Prostate gland (tissue), 2 donors: ENCODE measurements around the gene GGT7. TPM values are rescaled to one million over a fixed set of nuclear protein-coding genes. Genes with fewer than 3 reads are reported as not detected.

Experiments used
- DNase-seq: peaks from one replicate; pipeline ENCODE4 v3.0.0-alpha.2; 2019; ENCODE audit warnings: low spot score
- H3K27ac ChIP-seq, 2 donors: fragments of 200-600 bp; sonication (generic); 2 replicates each; pipeline ENCODE4 v1.5.1; 2017 to 2019
- H3K27me3 ChIP-seq: fragments of 200-600 bp; sonication (generic); replicated peaks from 2 replicates; pipeline ENCODE4 v1.5.1; 2019; ENCODE audit not compliant: insufficient read depth
- H3K36me3 ChIP-seq, 2 donors: fragments of 200-600 bp; sonication (generic); 1 replicate in 1 of 2; 2 replicates in 1 of 2; pipeline versions ENCODE4 v1.5.1 to v1.8.1; 2017 to 2019
- H3K4me1 ChIP-seq: fragments of 200-600 bp; sonication (generic); replicated peaks from 2 replicates; pipeline ENCODE4 v1.5.1; 2019
- H3K4me3 ChIP-seq, 2 donors: fragments of 200-600 bp; sonication (generic); 2 replicates each; pipeline ENCODE4 v1.5.1; 2017 to 2019
- H3K9me3 ChIP-seq: fragments of 200-600 bp; sonication (generic); 2 replicates; pipeline ENCODE4 v1.5.1; 2017
- CTCF ChIP-seq, 4 experiments: fragments of 200-600 bp in 2 of 4; fragments of 450-650 bp in 2 of 4; sonication (generic) in 2 of 4; IDR thresholded peaks; 1 replicate in 3 of 4; 2 replicates in 1 of 4; pipeline ENCODE4 v1.5.1; 2016 to 2019; ENCODE audit warnings: antibody characterized with exemption in 4 of 4, mild to moderate bottlenecking in 2 of 4, moderate library complexity in 2 of 4
- POLR2A ChIP-seq: fragments of 450-650 bp; IDR thresholded peaks from one replicate; pipeline ENCODE4 v1.6.1; 2016; ENCODE audit warnings: antibody characterized with exemption, mild to moderate bottlenecking
- POLR2AphosphoS5 ChIP-seq: sonication (generic); formaldehyde crosslinking; IDR thresholded peaks from one replicate; pipeline ENCODE4 v1.6.1; 2017; ENCODE audit warnings: antibody characterized with exemption
- WGBS: methylation state at CpG from one replicate; pipeline ENCODE4 v1.1.5; 2018; 5-methylcytosine and 5-hydroxymethylcytosine counted together
- intact Hi-C: fragments of 100-400 bp; cut with DNase I; formaldehyde crosslinking; loops from one replicate; pipeline ENCODE4 v1.14.2; 2022
- total RNA-seq, 2 donors: library from RNA; depleted of rRNA; stranded (reverse); fragments of >200 nt; gene quantifications; one replicate each; pipeline ENCODE4 v1.1.0, GENCODE V29; 2016

Gene GGT7
- total RNA-seq, 2 donors from 2014 or later, result 22.0 to 28.3 TPM

GRCh38 chr20:34806255-34806654, 66.4 kb downstream of the GGT7 start:
- no peak for TF ChIP-seq POLR2A
- TF ChIP-seq CTCF (IDR thresholded peaks at IDR 0.05), result no peak
- no peak for TF ChIP-seq POLR2AphosphoS5
- H3K36me3 ChIP-seq, result no peaks in the 10 kb centered on the region
- no peak overlapping the region for H3K4me3 ChIP-seq

GRCh38 chr20:34798871-34799270, 73.8 kb downstream of the GGT7 start:
- Histone ChIP-seq H3K9me3 (no peaks in the 10 kb centered on the region), H3K4me1 (no peaks in the 10 kb centered on the region), H3K36me3 (no peaks in the 10 kb centered on the region), H3K4me3 (no peak overlapping the region), H3K27me3 (no peaks in the 10 kb centered on the region), H3K27ac (no peak overlapping the region)
- no peak for TF ChIP-seq POLR2AphosphoS5
- no peak for TF ChIP-seq CTCF (IDR thresholded peaks at IDR 0.05)
- TF ChIP-seq POLR2A, result no peak
- no peak for DNase-seq
- intact Hi-C loops, result no loop called here

More at GRCh38 chr20:34806255-34806654, 66.4 kb downstream of the GGT7 start:
- no peaks in the 10 kb centered on the region for H3K4me1 ChIP-seq
- no peaks in the 10 kb centered on the region for H3K27me3 ChIP-seq
- no peaks in the 10 kb centered on the region for H3K9me3 ChIP-seq
- no peak for DNase-seq
- no peak overlapping the region for H3K27ac ChIP-seq
- intact Hi-C loops, result no loop called here

GRCh38 chr20:34798328-34798727, 74.3 kb downstream of the GGT7 start:
- intact Hi-C loops, result no loop called here
- H3K9me3 ChIP-seq, result no peaks in the 10 kb centered on the region
- no peaks in the 10 kb centered on the region for H3K4me1 ChIP-seq
- TF ChIP-seq POLR2AphosphoS5, result no peak
- TF ChIP-seq POLR2A, result no peak
- no peak for TF ChIP-seq CTCF (IDR thresholded peaks at IDR 0.05)
- no peaks in the 10 kb centered on the region for H3K27me3 ChIP-seq
- no peak overlapping the region for H3K4me3 ChIP-seq
- no peak overlapping the region for H3K27ac ChIP-seq
- WGBS, result 79% methylated on average over 3 of the region's 3 CpGs
- H3K36me3 ChIP-seq, result no peaks in the 10 kb centered on the region
- DNase-seq, result no peak

- H3K4me1 ChIP-seq, result no peaks in the 10 kb centered on the region
- WGBS, result 88% methylated on average over 8 of the region's 8 CpGs
- no peaks in the 10 kb centered on the region for H3K9me3 ChIP-seq
- H3K36me3 ChIP-seq, result no peaks in the 10 kb centered on the region
- no peak for DNase-seq
- no peaks in the 10 kb centered on the region for H3K27me3 ChIP-seq
- intact Hi-C loops, result no loop called here
- no peak overlapping the region for H3K4me3 ChIP-seq
- TF ChIP-seq POLR2AphosphoS5, result no peak
- TF ChIP-seq CTCF (IDR thresholded peaks at IDR 0.05), result no peak
- no peak for TF ChIP-seq POLR2A
- no peak overlapping the region for H3K27ac ChIP-seq
Observed at GRCh38 chr20:34797012-34797995, 75.4 kb downstream of the GGT7 start.

Other genes starting within 250 kb of the GGT7 start
- gene PIGU, start 195.8 kb downstream of the GGT7 start, total RNA-seq, result 10 to 100 TPM; 18.2 to 26.4 TPM
- 10 to 100 TPM; 26.0 to 39.4 TPM for gene TP53INP2, start 168.5 kb downstream of the GGT7 start, total RNA-seq
- 10 to 100 TPM; 19.6 to 43.7 TPM for gene NCOA6, start 47.2 kb downstream of the GGT7 start, total RNA-seq
- 10 to 100 TPM; 37.4 to 44.2 TPM for gene ACSS2, start 3.8 kb upstream of the GGT7 start, total RNA-seq
- 100 to 1,000 TPM in 1 of 2 donors, 10 to 100 TPM in 1; 84.4 to 101 TPM for gene GSS, start 83.0 kb upstream of the GGT7 start, total RNA-seq
- gene MYH7B, start 83.0 kb upstream of the GGT7 start, total RNA-seq, result 10 to 100 TPM in 1 of 2 donors, under 1 TPM in 1; 0.27 to 11.5 TPM
- gene TRPC4AP, start 220.0 kb upstream of the GGT7 start, total RNA-seq, result 10 to 100 TPM; 65.4 to 76.6 TPM